ENCODE data around the gene TEP1.
"Not testable (repeated sequence)": the region's sequence is repeated elsewhere in the genome, so short reads cannot be mapped to it uniquely, and the experiment has no call there.

The TEP1 gene

GRCh38 chr14:20412876-20413743, at the start of gene TEP1:
Gene TEP1, minus strand, starts transcription at chr14:20413501. Its CDS starts 5,062 bp downstream, at chr14:20408439.
- DNase-seq (ENCODE audit: low spot score), result peak; percentile 71

GRCh38 chr14:20461225-20462141, 48.2 kb upstream of the TEP1 start, which contains the start of gene PIP4P1:
Gene PIP4P1, minus strand, starts transcription at chr14:20461434. Its CDS starts 109 bp downstream, at chr14:20461325.
- DNase-seq (ENCODE audit: low spot score), result peak; percentile 93

GRCh38 chr14:20460458-20461224, 47.3 kb upstream of the TEP1 start:
- DNase-seq (ENCODE audit: low spot score), result no peak

GRCh38 chr14:20458031-20458789, 44.9 kb upstream of the TEP1 start:
- DNase-seq (ENCODE audit: low spot score), result no peak

- no peak for DNase-seq (ENCODE audit: low spot score)
Measured at GRCh38 chr14:20456971-20457370, 43.7 kb upstream of the TEP1 start.

- peak; percentile 71 for DNase-seq (ENCODE audit: low spot score)
Measured at GRCh38 chr14:20455355-20456300, 42.3 kb upstream of the TEP1 start.

GRCh38 chr14:20454516-20455354, 41.4 kb upstream of the TEP1 start, which contains the start of the genes APEX1 and OSGEP:
Gene APEX1, plus strand, starts transcription at chr14:20455226. Its CDS starts 420 bp downstream, at chr14:20455646.
Gene OSGEP, minus strand, starts transcription at chr14:20454812. Its CDS starts 129 bp downstream, at chr14:20454683.
- peak; percentile 98 for DNase-seq (ENCODE audit: low spot score)

- not testable (repeated sequence) for DNase-seq (ENCODE audit: low spot score)
Measured at GRCh38 chr14:20452831-20453230, 39.5 kb upstream of the TEP1 start.

- DNase-seq (ENCODE audit: low spot score), result no peak
Measured at GRCh38 chr14:20446889-20447288, 33.6 kb upstream of the TEP1 start.

- DNase-seq (ENCODE audit: low spot score), result not testable (repeated sequence)
Measured at GRCh38 chr14:20443650-20444049, 30.3 kb upstream of the TEP1 start.

GRCh38 chr14:20441461-20441860, 28.2 kb upstream of the TEP1 start:
- no peak for DNase-seq (ENCODE audit: low spot score)

GRCh38 chr14:20440882-20441281, 27.6 kb upstream of the TEP1 start:
- no peak for DNase-seq (ENCODE audit: low spot score)

GRCh38 chr14:20440465-20440864, 27.2 kb upstream of the TEP1 start:
- DNase-seq (ENCODE audit: low spot score), result no peak

GRCh38 chr14:20438664-20439063, 25.4 kb upstream of the TEP1 start:
- no peak for DNase-seq (ENCODE audit: low spot score)

GRCh38 chr14:20436363-20436755, 23.1 kb upstream of the TEP1 start:
- no peak for DNase-seq (ENCODE audit: low spot score)

GRCh38 chr14:20435582-20436362, 22.5 kb upstream of the TEP1 start, which contains the start of gene KLHL33:
Gene KLHL33, minus strand, starts transcription at chr14:20436166. Its CDS starts 355 bp downstream, at chr14:20435811.
- DNase-seq (ENCODE audit: low spot score), result no peak

- DNase-seq (ENCODE audit: low spot score), result no peak
Measured at GRCh38 chr14:20434701-20435581, 21.6 kb upstream of the TEP1 start.

Data from HuH-7 (cell line).